ENCODE data around the gene NPR3. TPM values are rescaled to one million over a fixed set of nuclear protein-coding genes. Genes with fewer than 3 reads are reported as not detected.

The NPR3 gene
- total and polyA plus RNA-seq, 2 donors (not counting 3 experiments of a cell fraction or from before 2014, with no cell fraction given), result 0.01 to 0.53 TPM

DNA sequence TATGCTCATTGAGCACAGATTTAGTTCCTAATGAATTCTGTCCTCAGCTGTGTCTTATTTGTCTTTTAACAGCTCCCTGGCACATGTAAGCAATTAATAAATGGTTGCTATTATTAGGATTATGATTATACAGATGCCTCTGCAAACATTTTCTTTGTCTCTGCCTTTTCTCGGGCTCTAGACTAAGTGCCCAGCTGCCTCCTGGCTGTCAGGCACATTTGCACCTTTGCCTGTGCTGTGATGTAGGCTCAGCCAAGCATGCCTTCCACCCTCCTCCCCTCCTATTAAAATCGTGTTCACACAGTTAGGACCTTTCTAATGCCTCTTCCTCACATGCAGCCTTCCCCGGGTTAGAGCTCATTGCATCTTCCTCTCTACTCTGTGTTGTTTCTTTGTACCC is 25.7 kb downstream of the NPR3 start:
- no peaks in the 10 kb centered on the region for H3K79me2 ChIP-seq (ENCODE audit: control insufficient read depth, insufficient read depth, low read length)
- POLR2A ChIA-PET, result no interaction called here
- FAIRE-seq (no peak), DNase-seq (ENCODE audit: low read depth, low spot score) (no peak)
- H3K9me1 ChIP-seq (replicated peaks; ENCODE audit: control insufficient read depth, extremely low read depth, insufficient read depth, low read length), result no peaks in the 10 kb centered on the region
- no peaks in the 10 kb centered on the region for H3K9me3 ChIP-seq (replicated peaks; ENCODE audit: control insufficient read depth, insufficient read depth, low read length)
- no TSS peak for BruUV-seq (replicated peaks)
- intact Hi-C loops (cut with micrococcal nuclease) (no loop called here), dilution Hi-C loops (cut with MboI; ENCODE audit: extremely low pct_ligation_motif_present, low sequenced_read_pairs) (no loop called here)
- no peak overlapping the region for H3K27ac ChIP-seq (ENCODE audit: insufficient read depth, low read depth, low read length)
- no peaks in the 10 kb centered on the region for H4K20me1 ChIP-seq (replicated peaks; ENCODE audit: control insufficient read depth, extremely low read depth, insufficient read depth, low read length)
- no peak overlapping the region for H3K9ac ChIP-seq (replicated peaks; ENCODE audit: extremely low read depth, insufficient read depth, low read length)
- TF ChIP-seq, protein P1, sequence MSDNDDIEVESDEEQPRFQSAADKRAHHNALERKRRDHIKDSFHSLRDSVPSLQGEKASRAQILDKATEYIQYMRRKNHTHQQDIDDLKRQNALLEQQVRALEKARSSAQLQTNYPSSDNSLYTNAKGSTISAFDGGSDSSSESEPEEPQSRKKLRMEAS (IDR thresholded peaks at IDR 0.05; ENCODE audit: insufficient read depth, insufficient read length), result no peak
- TF ChIP-seq POLR2A (IDR thresholded peaks at IDR 0.05; ENCODE audit: low read depth, low read length) (no peak), EZH2 (IDR thresholded peaks at IDR 0.05; ENCODE audit: borderline replicate concordance, low read depth, low read length, severe bottlenecking) (no peak), JUN (IDR thresholded peaks at IDR 0.05; ENCODE audit: borderline replicate concordance, insufficient read depth, insufficient read length, low read depth) (no peak), MYC (IDR thresholded peaks at IDR 0.05; ENCODE audit: low read depth, low read length) (no peak), POLR2AphosphoS5 (IDR thresholded peaks at IDR 0.05; ENCODE audit: insufficient read depth, low read depth, low read length) (no peak), GATA2 (IDR thresholded peaks at IDR 0.05; ENCODE audit: insufficient read depth, insufficient read length, low read depth, low read length) (no peak)
- TF ChIP-seq, protein P2, sequence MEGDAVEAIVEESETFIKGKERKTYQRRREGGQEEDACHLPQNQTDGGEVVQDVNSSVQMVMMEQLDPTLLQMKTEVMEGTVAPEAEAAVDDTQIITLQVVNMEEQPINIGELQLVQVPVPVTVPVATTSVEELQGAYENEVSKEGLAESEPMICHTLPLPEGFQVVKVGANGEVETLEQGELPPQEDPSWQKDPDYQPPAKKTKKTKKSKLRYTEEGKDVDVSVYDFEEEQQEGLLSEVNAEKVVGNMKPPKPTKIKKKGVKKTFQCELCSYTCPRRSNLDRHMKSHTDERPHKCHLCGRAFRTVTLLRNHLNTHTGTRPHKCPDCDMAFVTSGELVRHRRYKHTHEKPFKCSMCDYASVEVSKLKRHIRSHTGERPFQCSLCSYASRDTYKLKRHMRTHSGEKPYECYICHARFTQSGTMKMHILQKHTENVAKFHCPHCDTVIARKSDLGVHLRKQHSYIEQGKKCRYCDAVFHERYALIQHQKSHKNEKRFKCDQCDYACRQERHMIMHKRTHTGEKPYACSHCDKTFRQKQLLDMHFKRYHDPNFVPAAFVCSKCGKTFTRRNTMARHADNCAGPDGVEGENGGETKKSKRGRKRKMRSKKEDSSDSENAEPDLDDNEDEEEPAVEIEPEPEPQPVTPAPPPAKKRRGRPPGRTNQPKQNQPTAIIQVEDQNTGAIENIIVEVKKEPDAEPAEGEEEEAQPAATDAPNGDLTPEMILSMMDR (IDR thresholded peaks at IDR 0.05; ENCODE audit: extremely low read depth in 1 of 2, insufficient read depth in 1 of 2, low read depth in 1 of 2, low read length in 2 of 2), result no peak
- no peaks in the 10 kb centered on the region for H3K36me3 ChIP-seq (ENCODE audit: control insufficient read depth in 2 of 2, extremely low read depth in 1 of 2, insufficient read depth in 2 of 2, low read length in 2 of 2)
- CTCF ChIA-PET, result no interaction called here
- H3K4me2 ChIP-seq (ENCODE audit: insufficient read depth, low read length), result no peak overlapping the region
- no peaks in the 10 kb centered on the region for H3K27me3 ChIP-seq (ENCODE audit: control insufficient read depth in 2 of 2, insufficient read depth in 2 of 2, low read length in 2 of 2)
- no peaks in the 10 kb centered on the region for H3K4me1 ChIP-seq (ENCODE audit: control insufficient read depth, extremely low read depth, insufficient read depth, low read length)
- no peak overlapping the region for H2AFZ ChIP-seq (ENCODE audit: low read depth, low read length)
- H3K4me3 ChIP-seq (replicated peaks in 1 of 3; ENCODE audit: insufficient read depth in 1 of 3, low read depth in 1 of 3, low read length in 3 of 3), result no peak overlapping the region

Data from endothelial cell of umbilical vein (primary cell).